COLO829 (cell line): Measurements from ENCODE around the gene GPT2.
A peak's percentile ranks its signal among the peaks of the same experiment; 100 is the strongest.

Source experiments
- DNase-seq: peaks from one replicate; pipeline ENCODE4 v3.0.0; 2012; ENCODE audit warnings: low spot score

The GPT2 gene

GRCh38 chr16:46883690-46884512, at the start of gene GPT2:
TSS of gene GPT2 (plus strand) at chr16:46884362. CDS start at chr16:46884716, 354 bp downstream.
- DNase-seq, result peak; percentile 40

GRCh38 chr16:46836534-46837530, 47.3 kb upstream of the GPT2 start:
- no peak for DNase-seq

- no peak for DNase-seq
Measured at GRCh38 chr16:46839986-46840443, 44.1 kb upstream of the GPT2 start.

GRCh38 chr16:46842192-46842895, 41.8 kb upstream of the GPT2 start:
- no peak for DNase-seq

GRCh38 chr16:46843898-46844642, 40.1 kb upstream of the GPT2 start:
- no peak for DNase-seq

DNA sequence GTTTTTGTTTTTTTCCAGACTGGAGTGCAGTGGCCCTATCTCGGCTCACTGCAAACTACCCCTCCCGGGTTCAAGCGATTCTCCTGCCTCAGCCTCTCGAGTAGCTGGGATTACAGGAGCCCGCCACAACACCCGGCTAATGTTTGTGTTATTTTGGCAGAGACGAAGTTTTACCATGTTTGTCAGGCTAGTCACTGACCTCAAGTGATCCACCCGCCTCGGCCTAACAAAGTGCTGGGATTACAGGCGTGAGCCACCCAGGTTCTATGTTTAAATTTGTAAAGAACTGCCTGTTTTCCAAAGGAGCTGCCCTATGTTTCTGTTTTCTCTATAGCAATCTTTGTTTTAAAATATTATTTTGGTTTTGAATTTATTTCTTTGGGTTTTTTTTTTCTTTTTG, 39.4 kb upstream of the GPT2 start:
- DNase-seq, result no peak

GRCh38 chr16:46845952-46846351, 38.2 kb upstream of the GPT2 start:
- DNase-seq, result no peak

DNA sequence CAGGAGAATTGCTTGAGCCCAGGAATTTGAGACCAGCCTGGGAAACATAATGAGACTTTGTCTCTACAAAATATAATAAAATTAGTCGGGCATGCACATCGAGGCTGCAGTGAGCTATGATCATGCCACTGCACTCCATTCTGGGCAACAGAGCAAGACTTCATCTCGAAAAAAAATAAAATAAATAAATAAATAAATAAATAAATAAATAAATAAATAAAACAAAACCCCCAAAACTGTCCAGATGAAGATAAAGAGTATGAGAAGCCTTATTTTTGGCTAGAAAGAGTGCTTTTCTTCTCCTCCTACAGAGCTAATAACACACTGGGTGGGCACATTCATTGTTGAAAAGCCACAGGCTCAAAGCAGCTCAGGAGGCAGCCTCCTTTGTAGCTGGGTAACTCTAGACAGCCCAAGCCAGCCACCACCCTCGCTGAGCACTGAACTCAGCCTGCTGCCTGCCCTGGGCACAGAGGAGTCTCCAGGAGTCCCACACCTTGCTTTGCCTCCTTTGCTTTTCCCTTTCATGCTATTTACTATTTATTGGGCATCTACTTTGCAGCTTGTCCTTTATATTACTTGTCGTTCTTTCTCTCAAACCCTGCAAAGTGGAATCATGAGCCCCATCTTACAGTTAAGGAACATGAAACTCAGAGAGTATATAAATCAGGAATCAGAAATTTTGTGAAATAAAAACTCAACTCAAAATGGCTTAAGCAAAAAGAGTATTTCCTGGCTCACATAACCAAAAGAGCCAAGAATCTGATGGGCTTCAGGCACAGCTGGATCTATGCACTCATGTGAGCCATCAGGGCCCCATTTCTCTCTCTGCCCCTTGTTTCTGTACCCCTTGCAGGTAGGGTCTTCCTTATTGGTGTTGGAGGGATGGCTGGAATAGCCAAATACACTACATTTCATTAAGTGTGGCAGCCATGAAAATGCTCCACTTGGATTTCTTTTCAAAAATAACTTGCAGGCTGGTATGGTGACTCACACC, 35.1 kb upstream of the GPT2 start:
- no peak for DNase-seq

GRCh38 chr16:46850619-46851555, 33.3 kb upstream of the GPT2 start:
- DNase-seq, result no peak

DNA sequence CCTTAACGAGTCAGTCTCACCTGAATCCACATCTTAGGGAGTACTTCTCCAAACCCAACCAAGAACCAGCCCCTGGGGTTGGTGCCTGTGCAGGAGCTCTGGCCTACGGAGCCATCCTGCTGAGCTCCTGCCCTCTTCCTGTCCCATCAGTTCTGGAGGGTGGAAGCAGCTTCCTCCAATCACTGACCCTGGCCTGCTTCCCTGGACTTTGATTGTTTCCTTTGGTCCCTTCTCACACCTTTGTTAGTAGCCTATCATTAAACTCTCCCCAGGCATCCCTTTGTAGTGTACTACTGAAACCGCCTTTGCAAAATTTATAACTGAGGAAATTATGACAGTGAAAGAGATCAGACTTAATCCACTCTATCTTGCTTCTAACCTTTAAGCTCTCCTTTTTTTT, 32.0 kb upstream of the GPT2 start:
- no peak for DNase-seq

GRCh38 chr16:46853713-46854443, 30.3 kb upstream of the GPT2 start:
- peak; percentile 66 for DNase-seq

DNA sequence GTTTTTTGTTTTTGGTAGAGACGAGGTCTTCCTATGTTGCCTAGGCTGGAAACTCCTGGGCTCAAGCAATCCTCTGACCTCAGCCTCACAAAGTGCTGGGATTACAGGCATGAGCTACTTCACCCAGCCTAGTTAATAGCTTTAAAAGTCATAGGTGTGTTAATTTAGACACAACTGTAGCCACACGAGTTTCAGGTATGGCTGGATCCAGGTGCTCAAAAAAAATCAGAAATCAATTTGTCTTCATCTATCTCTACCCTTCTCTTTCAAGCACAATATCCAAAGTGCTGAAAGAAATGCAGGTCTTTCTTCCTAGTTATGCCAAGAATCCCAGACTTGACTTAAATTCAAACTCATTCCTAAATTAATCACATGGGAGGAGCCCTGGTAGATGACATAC, 29.3 kb upstream of the GPT2 start:
- DNase-seq, result no peak

DNA sequence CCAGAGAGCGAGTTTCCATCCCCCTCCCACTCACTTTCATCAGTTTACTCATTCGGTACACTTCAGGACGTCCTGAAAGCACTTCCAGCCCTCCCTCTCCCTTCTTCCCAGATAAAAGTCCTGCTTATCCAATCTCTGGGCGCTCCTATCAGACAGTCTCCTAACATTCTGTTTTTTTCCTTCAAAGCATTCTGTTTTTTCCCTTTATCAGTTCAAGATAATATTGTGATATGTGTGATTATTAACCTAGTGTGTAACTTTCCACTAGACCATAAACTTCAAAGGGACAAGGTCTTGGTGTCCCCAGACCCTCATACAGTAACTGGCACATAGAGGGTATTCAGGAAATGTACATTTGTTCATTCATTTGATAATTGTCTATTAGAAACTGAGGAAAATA, 28.8 kb upstream of the GPT2 start:
- DNase-seq, result no peak

DNA sequence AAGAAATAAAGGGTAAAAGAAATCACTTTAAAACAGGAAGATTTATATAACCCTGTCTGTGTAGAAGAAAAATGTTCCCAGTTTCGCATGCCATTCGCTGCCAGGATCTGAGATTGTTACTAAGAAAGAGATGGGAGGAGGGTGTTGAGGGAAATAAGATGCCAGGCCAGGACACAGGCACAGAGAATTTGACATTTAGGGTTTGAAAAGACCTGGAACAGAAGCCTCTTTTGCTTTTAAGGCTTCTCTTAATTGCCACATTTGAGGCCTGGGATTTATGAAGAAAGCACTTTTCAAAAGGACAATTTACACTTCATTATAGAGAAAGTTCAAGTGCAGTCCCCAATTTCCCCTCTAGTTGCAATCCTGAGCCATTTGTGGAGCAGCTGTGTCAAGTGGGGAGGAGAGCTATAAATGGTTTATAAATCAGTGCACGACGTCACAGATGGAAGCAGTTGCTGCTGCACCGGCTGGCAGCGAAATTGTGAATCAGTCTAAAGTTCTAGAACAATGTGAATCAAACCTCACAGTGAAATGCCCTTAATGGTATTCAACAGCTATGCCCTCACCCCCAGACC, 26.7 kb upstream of the GPT2 start:
- peak; percentile 25 for DNase-seq

DNA sequence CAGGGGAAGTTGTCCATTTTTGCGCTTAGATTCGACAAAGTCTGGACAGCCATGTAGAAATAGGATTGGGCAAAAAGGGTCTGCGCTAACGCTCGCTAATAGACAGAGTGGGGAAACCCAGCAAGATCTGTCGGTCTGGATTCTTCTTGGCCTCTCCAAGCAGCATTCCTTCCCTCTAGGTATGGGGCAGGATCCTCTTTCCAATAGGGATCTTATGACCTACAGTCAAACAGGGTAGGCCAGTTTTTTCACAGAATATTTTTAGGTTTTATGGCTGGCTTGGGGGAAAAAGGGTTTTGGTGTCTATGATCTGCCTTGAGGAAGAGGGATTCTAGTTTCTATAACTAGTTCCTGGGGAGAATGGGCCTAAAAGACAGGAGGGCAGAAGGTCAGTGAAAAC, 26.0 kb upstream of the GPT2 start:
- no peak for DNase-seq

GRCh38 chr16:46859719-46860152, 24.4 kb upstream of the GPT2 start:
- DNase-seq, result peak; percentile 66

DNA sequence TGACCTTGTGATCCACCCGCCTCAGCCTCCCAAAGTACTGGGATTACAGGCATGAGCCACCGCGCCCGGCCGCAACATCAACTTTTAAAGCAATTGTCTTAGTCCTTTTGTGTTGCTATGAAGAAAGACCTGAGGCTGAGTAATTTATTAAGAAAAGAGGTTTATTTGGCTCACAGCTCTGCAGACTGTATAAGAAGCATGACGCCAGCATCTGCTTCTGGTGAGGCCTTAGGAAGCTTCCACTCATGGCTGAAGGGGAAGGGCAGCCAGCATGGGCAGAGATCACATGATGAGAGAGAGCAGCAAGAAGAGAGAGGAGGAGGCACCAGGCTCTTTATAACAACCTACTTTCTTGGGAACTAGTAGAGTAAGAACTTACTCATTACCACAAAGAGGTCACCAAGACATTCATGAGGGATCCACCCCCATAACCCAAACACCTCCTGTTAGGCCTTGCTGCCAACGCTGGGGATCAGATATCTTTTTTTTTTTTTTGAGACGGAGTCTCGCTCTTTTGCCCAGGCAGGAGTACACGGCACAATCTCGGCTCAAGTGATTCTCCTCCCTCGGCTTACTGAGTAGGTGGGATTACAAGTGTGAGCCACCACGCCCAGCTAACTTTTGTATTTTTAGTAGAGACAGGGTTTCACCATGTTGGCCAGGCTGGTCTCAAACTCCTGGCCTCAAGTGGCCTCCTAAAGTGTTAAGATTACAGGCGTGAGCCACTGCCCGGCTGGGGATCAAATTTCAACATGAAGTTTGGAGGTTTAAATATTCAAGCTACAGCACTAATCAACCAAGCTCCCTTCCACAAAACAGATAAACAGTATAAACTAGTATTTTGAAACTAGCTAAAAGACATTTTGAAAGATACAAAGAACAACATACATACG, 21.4 kb upstream of the GPT2 start:
- no peak for DNase-seq
